HepG2 (cell line): Measurements from ENCODE around the gene ATP13A5. TPM values are rescaled to one million over a fixed set of nuclear protein-coding genes. Genes with fewer than 3 reads are reported as not detected.

Experiments used
- ATAC-seq: fragments of 200-7000 bp; cut with Tn5 transposase; 3 replicates; pipeline ENCODE4 v1.9.1; 2020; ENCODE audit warnings: mild to moderate bottlenecking, moderate library complexity
- BruUV-seq: library from RNA; stranded (reverse); fragments of 400-500 nt; replicated peaks from 2 replicates; lab custom pipeline; 2021; lab: Mats Ljungman, UMichigan
- CTCF ChIA-PET: fragments of 300-600 bp; formaldehyde crosslinking; extraction: SDS; loops from one replicate; lab custom pipeline; 2021; ENCODE audit warnings: low total read pairs, inconsistent platforms, low intra/inter-chr PET ratio; lab: Yijun Ruan, JAX
- POLR2A ChIA-PET: fragments of 350-600 bp; sonication (Branson Sonifier 250); formaldehyde crosslinking; loops from one replicate; lab custom pipeline; 2020; ENCODE audit warnings: antibody characterized with exemption, inconsistent platforms; lab: Yijun Ruan, JAX
- DNase-seq: peaks from one replicate; pipeline ENCODE4 v3.0.0-alpha.2; 2015; ENCODE audit warnings: low spot score
- FAIRE-seq: peaks from 3 replicates; lab custom pipeline; 2011; peaks lifted over from hg19 to GRCh38; lab: Jason Lieb, UNC
- H2AFZ ChIP-seq: one replicate; pipeline ENCODE4 v1.6.1; 2011; ENCODE audit warnings: low read length, inconsistent platforms
- H3K27ac ChIP-seq: fragments of 300-600 bp; 3 replicates; pipeline ENCODE4 v1.8.0; 2011; ENCODE audit warnings: mixed run types, mild to moderate bottlenecking, mixed read lengths, low read length, inconsistent platforms; ENCODE audit not compliant: insufficient read depth; ENCODE audit errors: extremely low read length
- H3K27me3 ChIP-seq, 2 experiments: fragments of 200-600 bp in 1 of 2; 2 replicates in 1 of 2; 3 replicates in 1 of 2; pipeline versions ENCODE4 v1.6.0 to v1.8.0; 2011; ENCODE audit warnings: low read length in 2 of 2, mild to moderate bottlenecking in 2 of 2, moderate library complexity in 2 of 2, inconsistent platforms in 1 of 2; ENCODE audit not compliant: insufficient read depth in 2 of 2, control insufficient read depth in 1 of 2
- H3K36me3 ChIP-seq, 2 experiments: fragments of 200-600 bp in 1 of 2; replicated peaks in 1 of 2; 2 replicates in 1 of 2; 3 replicates in 1 of 2; pipeline versions ENCODE4 v1.5.1 to v1.8.0; 2011; ENCODE audit warnings: low read length in 2 of 2, inconsistent platforms in 1 of 2; ENCODE audit not compliant: insufficient read depth in 2 of 2, control insufficient read depth in 1 of 2
- H3K4me1 ChIP-seq: 2 replicates; pipeline ENCODE4 v1.5.1; 2012; ENCODE audit warnings: low read length, inconsistent platforms; ENCODE audit not compliant: insufficient read depth
- H3K4me2 ChIP-seq: 2 replicates; pipeline ENCODE4 v1.6.0; 2011; ENCODE audit warnings: low read depth, low read length, inconsistent platforms
- H3K4me3 ChIP-seq, 3 experiments: fragments of 200-600 bp in 1 of 3; sonication (generic), shearing (Covaris generic) in 1 of 3; replicated peaks in 1 of 3; 2 replicates each; pipeline ENCODE4 v1.5.1; 2011 to 2016; ENCODE audit warnings: low read length in 3 of 3, inconsistent platforms in 2 of 3, low read depth in 2 of 3, mild to moderate bottlenecking in 2 of 3, control low read depth in 1 of 3, mixed read lengths in 1 of 3; ENCODE audit not compliant: insufficient read depth in 1 of 3
- H3K79me2 ChIP-seq: one replicate; pipeline ENCODE4 v1.6.1; 2011; ENCODE audit warnings: low read length, inconsistent platforms; ENCODE audit not compliant: insufficient read depth
- H3K9ac ChIP-seq: 2 replicates; pipeline ENCODE4 v1.6.0; 2011; ENCODE audit warnings: mild to moderate bottlenecking, low read depth, low read length, inconsistent platforms; ENCODE audit not compliant: insufficient read depth
- H3K9me3 ChIP-seq: 2 replicates; pipeline ENCODE4 v1.5.1; 2012; ENCODE audit warnings: mild to moderate bottlenecking, low read length
- H4K20me1 ChIP-seq: 2 replicates; pipeline ENCODE4 v1.6.0; 2011; ENCODE audit warnings: inconsistent platforms, mild to moderate bottlenecking, low read length, moderate library complexity; ENCODE audit not compliant: insufficient read depth
- HMGXB4 ChIP-seq, 2 experiments: sonication (generic) in 1 of 2; formaldehyde crosslinking in 1 of 2; IDR thresholded peaks; 2 replicates each; pipeline versions ENCODE4 v1.4.0 to v1.6.1; 2018 to 2020; ENCODE audit warnings: missing genetic modification reagents in 2 of 2, borderline replicate concordance in 1 of 2, low read depth in 1 of 2, mild to moderate bottlenecking in 1 of 2, missing biosample characterization in 1 of 2
- KLF6 ChIP-seq: IDR thresholded peaks from 2 replicates; pipeline ENCODE4 v1.8.0; 2016; ENCODE audit warnings: missing biosample characterization, missing genetic modification reagents
- MEF2D ChIP-seq: sonication (generic); formaldehyde crosslinking; IDR thresholded peaks from 2 replicates; pipeline ENCODE4 v1.5.1; 2020; ENCODE audit warnings: mild to moderate bottlenecking, missing genetic modification reagents
- SAFB2 ChIP-seq: sonication (generic); formaldehyde crosslinking; IDR thresholded peaks from 2 replicates; pipeline ENCODE4 v1.5.1; 2020; ENCODE audit warnings: missing genetic modification reagents, low read depth, mild to moderate bottlenecking, borderline replicate concordance
- SIX4 ChIP-seq: sonication (generic); formaldehyde crosslinking; IDR thresholded peaks from 2 replicates; pipeline ENCODE4 v1.4.0; 2020; ENCODE audit warnings: missing genetic modification reagents
- ZNF558 ChIP-seq: sonication (generic); formaldehyde crosslinking; IDR thresholded peaks from 2 replicates; pipeline ENCODE4 v1.9.0; 2022; ENCODE audit warnings: mild to moderate bottlenecking, missing genetic modification reagents, borderline replicate concordance
- WGBS: methylation state at CpG from one replicate; pipeline ENCODE4 v1.1.6; 2017; ENCODE audit warnings: low lambda C conversion rate; 5-methylcytosine and 5-hydroxymethylcytosine counted together
- in situ Hi-C: cut with HindIII; loops from 2 replicates; pipeline ENCODE4 v1.10.0; 2017; ENCODE audit warnings: low pct_unique_long_range_greater_than_20kb; ENCODE audit not compliant: extremely low pct_ligation_motif_present
- intact Hi-C: fragments of 100-400 bp; cut with micrococcal nuclease; formaldehyde crosslinking; loops from one replicate; pipeline ENCODE4 v1.10.0; 2022; ENCODE audit not compliant: unreplicated experiment
- polyA plus RNA-seq, 8 experiments: library from polyadenylated mRNA; depleted of rRNA in 3 of 8; stranded (reverse) in 7 of 8; unstranded in 1 of 8; fragments of >200 nt; fragmentation: Illumina TruSeq in 4 of 8; extraction: Trizol in 4 of 8; gene quantifications; 2 replicates each; pipeline versions ENCODE4 v1.2.1 to v1.2.3, GENCODE V29; 2011 to 2016; ENCODE audit warnings: low read depth in 4 of 8, missing spikeins in 1 of 8, mixed read lengths in 1 of 8; ENCODE audit not compliant: insufficient read depth in 1 of 8
- total RNA-seq, 5 experiments: library from RNA; depleted of rRNA; stranded (reverse); fragments of >200 nt; fragmentation: Illumina TruSeq; extraction: Trizol; gene quantifications; 2 replicates each; pipeline ENCODE4 v1.2.3, GENCODE V29; 2016; ENCODE audit warnings: low read depth in 1 of 5
- TF ChIP-seq, protein P1 (sequence below): sonication (generic); formaldehyde crosslinking; IDR thresholded peaks from 2 replicates; pipeline ENCODE4 v1.5.1; 2020; ENCODE audit warnings: missing genetic modification reagents, mild to moderate bottlenecking, borderline replicate concordance
- TF ChIP-seq, protein P2 (sequence below): sonication (generic); formaldehyde crosslinking; IDR thresholded peaks from 2 replicates; pipeline ENCODE4 v1.8.0; 2022; ENCODE audit warnings: mild to moderate bottlenecking, missing genetic modification reagents
- TF ChIP-seq, protein P3 (sequence below), 2 experiments: IDR thresholded peaks; 2 replicates each; pipeline ENCODE4 v1.6.1; 2011 to 2012; ENCODE audit warnings: low read length in 2 of 2, borderline replicate concordance in 1 of 2, low read depth in 1 of 2, mild to moderate bottlenecking in 1 of 2, moderate library complexity in 1 of 2

The ATP13A5 gene
- total and polyA plus RNA-seq, 2 of the 13 experiments (the other 11 are each of a cell fraction or from before 2014, with no cell fraction given): not detected

DNA sequence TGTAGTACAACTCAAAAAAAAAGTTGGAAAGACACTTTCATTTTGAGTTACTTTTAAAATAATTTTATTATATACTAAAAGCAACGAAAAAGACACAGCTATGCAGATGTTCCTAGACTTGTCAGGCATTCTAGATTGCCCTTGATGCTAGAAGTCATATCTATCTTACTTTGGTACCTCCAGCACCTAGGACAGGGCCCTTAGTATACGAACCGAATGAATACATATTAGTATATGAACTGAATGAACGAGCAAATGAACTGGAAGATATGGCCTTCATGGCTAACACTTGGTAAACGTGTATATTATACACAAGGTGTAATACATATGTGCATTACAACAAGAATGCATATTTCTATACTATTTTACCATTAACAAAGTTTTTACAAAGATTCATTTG, 24.1 kb downstream of the ATP13A5 start:
- no peak for ATAC-seq

DNA sequence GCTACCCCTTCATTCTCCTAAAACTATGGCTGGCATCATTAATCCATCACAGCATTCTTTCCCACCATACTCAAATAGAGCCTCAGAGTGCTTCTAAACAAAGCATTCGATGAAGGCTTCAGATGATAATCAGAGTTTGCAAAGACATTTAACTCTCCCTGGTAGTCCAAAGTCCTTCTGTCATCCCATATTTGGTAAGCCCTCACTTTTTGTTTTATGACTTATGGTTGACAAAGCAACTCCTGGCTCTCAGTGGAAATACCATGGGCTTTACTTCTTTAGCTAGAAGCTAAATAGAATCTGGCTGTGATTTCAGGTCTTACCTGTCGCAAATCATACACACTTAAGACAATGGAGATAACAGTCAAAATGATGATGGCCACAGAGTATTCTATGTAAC, 27.8 kb downstream of the ATP13A5 start:
- Histone ChIP-seq H3K9ac (no peak overlapping the region), H3K36me3 (no peaks in the 10 kb centered on the region), H3K9me3 (no peaks in the 10 kb centered on the region), H3K27me3 (0 out of 5 replicates have a peak, but pooled peaks cover 0 to 2% of the 10 kb centered on the region in 2 experiments), H4K20me1 (no peaks in the 10 kb centered on the region), H3K27ac (no peak overlapping the region), H3K79me2 (no peaks in the 10 kb centered on the region), H3K4me1 (no peaks in the 10 kb centered on the region), H3K4me3 (no peak overlapping the region), H2AFZ (no peak overlapping the region), H3K4me2 (no peak overlapping the region)
- FAIRE-seq (no peak), DNase-seq (peak; percentile 24), ATAC-seq (no peak)
- intact Hi-C loops (no loop called here), in situ Hi-C loops (no loop called here)
- WGBS: 28% methylated on average over 2 of the region's 2 CpGs
- ChIA-PET POLR2A (no interaction called here), CTCF (no interaction called here)
- no TSS peak for BruUV-seq
- TF ChIP-seq MEF2D (CRISPR knock-in tag): no peak
- TF ChIP-seq, protein P1, sequence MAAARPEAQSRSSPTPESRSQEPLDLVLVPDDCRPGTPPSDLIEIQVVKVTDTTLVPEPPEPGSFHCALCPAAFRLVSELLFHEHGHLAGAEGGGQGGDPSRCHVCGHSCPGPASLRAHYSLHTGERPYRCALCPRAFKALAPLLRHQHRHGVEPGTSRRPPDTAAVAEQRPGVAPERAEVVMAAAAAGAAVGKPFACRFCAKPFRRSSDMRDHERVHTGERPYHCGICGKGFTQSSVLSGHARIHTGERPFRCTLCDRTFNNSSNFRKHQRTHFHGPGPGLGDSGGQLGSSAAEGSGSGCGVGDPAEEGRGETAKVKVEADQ (CRISPR knock-in tag): no peak
- no peak for TF ChIP-seq SAFB2 (CRISPR knock-in tag)
- TF ChIP-seq, protein P2, sequence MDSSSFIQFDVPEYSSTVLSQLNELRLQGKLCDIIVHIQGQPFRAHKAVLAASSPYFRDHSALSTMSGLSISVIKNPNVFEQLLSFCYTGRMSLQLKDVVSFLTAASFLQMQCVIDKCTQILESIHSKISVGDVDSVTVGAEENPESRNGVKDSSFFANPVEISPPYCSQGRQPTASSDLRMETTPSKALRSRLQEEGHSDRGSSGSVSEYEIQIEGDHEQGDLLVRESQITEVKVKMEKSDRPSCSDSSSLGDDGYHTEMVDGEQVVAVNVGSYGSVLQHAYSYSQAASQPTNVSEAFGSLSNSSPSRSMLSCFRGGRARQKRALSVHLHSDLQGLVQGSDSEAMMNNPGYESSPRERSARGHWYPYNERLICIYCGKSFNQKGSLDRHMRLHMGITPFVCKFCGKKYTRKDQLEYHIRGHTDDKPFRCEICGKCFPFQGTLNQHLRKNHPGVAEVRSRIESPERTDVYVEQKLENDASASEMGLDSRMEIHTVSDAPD (CRISPR knock-in tag): no peak
- TF ChIP-seq HMGXB4 (CRISPR knock-in tag; IDR thresholded peaks at IDR 0.05; ENCODE audit: borderline replicate concordance in 1 of 2, low read depth in 1 of 2): no peak

More for the DNA sequence above, 24.1 kb downstream of the ATP13A5 start:
- H3K4me2 ChIP-seq: no peak overlapping the region
- H3K4me1 ChIP-seq: no peaks in the 10 kb centered on the region
- TF ChIP-seq SIX4 (CRISPR knock-in tag) (no peak), ZNF558 (no peak), KLF6 (CRISPR knock-in tag) (no peak)
- TF ChIP-seq, protein P3, sequence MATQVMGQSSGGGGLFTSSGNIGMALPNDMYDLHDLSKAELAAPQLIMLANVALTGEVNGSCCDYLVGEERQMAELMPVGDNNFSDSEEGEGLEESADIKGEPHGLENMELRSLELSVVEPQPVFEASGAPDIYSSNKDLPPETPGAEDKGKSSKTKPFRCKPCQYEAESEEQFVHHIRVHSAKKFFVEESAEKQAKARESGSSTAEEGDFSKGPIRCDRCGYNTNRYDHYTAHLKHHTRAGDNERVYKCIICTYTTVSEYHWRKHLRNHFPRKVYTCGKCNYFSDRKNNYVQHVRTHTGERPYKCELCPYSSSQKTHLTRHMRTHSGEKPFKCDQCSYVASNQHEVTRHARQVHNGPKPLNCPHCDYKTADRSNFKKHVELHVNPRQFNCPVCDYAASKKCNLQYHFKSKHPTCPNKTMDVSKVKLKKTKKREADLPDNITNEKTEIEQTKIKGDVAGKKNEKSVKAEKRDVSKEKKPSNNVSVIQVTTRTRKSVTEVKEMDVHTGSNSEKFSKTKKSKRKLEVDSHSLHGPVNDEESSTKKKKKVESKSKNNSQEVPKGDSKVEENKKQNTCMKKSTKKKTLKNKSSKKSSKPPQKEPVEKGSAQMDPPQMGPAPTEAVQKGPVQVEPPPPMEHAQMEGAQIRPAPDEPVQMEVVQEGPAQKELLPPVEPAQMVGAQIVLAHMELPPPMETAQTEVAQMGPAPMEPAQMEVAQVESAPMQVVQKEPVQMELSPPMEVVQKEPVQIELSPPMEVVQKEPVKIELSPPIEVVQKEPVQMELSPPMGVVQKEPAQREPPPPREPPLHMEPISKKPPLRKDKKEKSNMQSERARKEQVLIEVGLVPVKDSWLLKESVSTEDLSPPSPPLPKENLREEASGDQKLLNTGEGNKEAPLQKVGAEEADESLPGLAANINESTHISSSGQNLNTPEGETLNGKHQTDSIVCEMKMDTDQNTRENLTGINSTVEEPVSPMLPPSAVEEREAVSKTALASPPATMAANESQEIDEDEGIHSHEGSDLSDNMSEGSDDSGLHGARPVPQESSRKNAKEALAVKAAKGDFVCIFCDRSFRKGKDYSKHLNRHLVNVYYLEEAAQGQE (IDR thresholded peaks at IDR 0.05; ENCODE audit: borderline replicate concordance in 1 of 2, low read depth in 1 of 2, low read length in 2 of 2): peak in 1 of 2 experiments; percentile 71; a peak in 2 of 4 replicates
- H3K36me3 ChIP-seq: no peaks in the 10 kb centered on the region
- intact Hi-C loops: no loop called here
- no peak overlapping the region for H3K4me3 ChIP-seq
- H3K27ac ChIP-seq: no peak overlapping the region
- DNase-seq: no peak
- H3K9ac ChIP-seq: no peak overlapping the region
- CTCF ChIA-PET: no interaction called here
- H3K9me3 ChIP-seq: no peaks in the 10 kb centered on the region
- H3K27me3 ChIP-seq: no peaks in the 10 kb centered on the region; a peak in 1 of 5 replicates
- in situ Hi-C loops: no loop called here
- POLR2A ChIA-PET: no interaction called here
- H4K20me1 ChIP-seq: no peaks in the 10 kb centered on the region
- no TSS peak for BruUV-seq
- no peak overlapping the region for H2AFZ ChIP-seq
- H3K79me2 ChIP-seq: no peaks in the 10 kb centered on the region
- 18% methylated on average over 5 of the region's 5 CpGs for WGBS
- FAIRE-seq: no peak
